Activated CD4-positive, alpha-beta T cell treated with anti-CD3 and anti-CD28 coated beads, Interleukin-2, amount 10 ng/mL, durations not matched to agents 24 days and 14 days (primary cell): Measurements from ENCODE around the gene MIER1. TPM values are rescaled to one million over a fixed set of nuclear protein-coding genes. Genes with fewer than 3 reads are reported as not detected.
"Not testable (repeated sequence)": the region's sequence is repeated elsewhere in the genome, so short reads cannot be mapped to it uniquely, and the experiment has no call there.

Experiments
- DNase-seq: peaks from one replicate; pipeline ENCODE4 v3.0.0; 2022
- H3K27ac Mint-ChIP-seq: one replicate; pipeline ENCODE4 v1.8.0; 2022; ENCODE audit warnings: mild to moderate bottlenecking, mixed read lengths
- H3K27me3 Mint-ChIP-seq: one replicate; pipeline ENCODE4 v1.8.0; 2022; ENCODE audit warnings: mixed read lengths
- H3K36me3 Mint-ChIP-seq: one replicate; pipeline ENCODE4 v1.8.0; 2022; ENCODE audit warnings: low read depth, mild to moderate bottlenecking, mixed read lengths
- H3K4me1 Mint-ChIP-seq: one replicate; pipeline ENCODE4 v1.8.0; 2021; ENCODE audit warnings: mixed read lengths
- H3K4me3 Mint-ChIP-seq: one replicate; pipeline ENCODE4 v1.8.0; 2022; ENCODE audit warnings: mild to moderate bottlenecking, moderate library complexity, mixed read lengths
- H3K9me3 Mint-ChIP-seq: one replicate; pipeline ENCODE4 v1.8.0; 2021; ENCODE audit warnings: mixed read lengths
- intact Hi-C: fragments of 100-400 bp; cut with micrococcal nuclease; formaldehyde crosslinking; loops from one replicate; pipeline ENCODE4 v1.15.1; 2023
- total RNA-seq: library from RNA; stranded (reverse); gene quantifications from 2 replicates; pipeline ENCODE4 v1.2.3, GENCODE V29; 2022

Gene MIER1
- total RNA-seq, 1 donor from 2014 or later, result 54.9 TPM

DNA sequence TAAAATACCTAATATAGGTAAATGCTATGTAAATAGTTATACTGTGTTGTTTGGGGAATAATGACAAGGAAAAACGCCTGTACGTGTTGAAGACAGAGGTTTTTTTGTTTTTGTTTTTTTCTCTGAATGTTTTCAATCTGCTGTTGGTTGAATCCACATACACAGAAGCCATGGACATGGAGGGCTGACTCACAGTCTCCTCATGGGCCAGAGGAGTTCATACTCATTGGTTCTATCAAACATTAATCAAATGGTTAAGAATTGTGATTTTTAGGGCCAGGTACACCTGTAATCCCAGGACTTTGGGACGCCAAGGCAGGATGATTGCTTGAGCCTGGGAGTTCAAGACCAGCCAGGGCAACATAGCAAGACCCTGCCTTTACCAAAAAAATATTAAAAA lies 20.5 kb downstream of the MIER1 start:
- no peak for DNase-seq
- H3K36me3 Mint-ChIP-seq, result peaks cover 42% of the 10 kb centered on the region
- H3K9me3 Mint-ChIP-seq, result no peaks in the 10 kb centered on the region
- intact Hi-C loops, result no loop called here
- no peaks in the 10 kb centered on the region for H3K27me3 Mint-ChIP-seq
- no peak overlapping the region for H3K27ac Mint-ChIP-seq
- no peak overlapping the region for H3K4me3 Mint-ChIP-seq
- peaks cover 35% of the 10 kb centered on the region for H3K4me1 Mint-ChIP-seq

DNA sequence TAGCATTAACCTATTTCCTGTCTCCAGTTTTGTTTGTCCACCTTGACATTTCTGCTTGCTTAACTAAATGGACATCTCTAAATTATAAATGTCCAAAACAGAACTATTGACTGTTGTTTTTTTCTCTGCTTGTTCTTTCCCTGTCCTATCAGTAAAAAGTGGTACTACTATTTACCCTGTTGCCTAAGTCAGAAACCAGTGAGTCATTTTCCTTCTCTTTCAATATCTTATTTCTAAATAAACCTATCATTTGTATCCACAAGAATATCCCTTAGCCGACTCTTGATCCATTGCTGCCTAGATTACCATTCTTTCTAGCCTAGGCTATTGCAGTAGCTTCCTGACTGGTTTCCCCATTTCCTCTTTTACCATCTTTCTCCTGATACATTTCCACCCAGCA lies 22.5 kb downstream of the MIER1 start:
- H3K4me1 Mint-ChIP-seq, result peaks cover 24% of the 10 kb centered on the region
- no peak overlapping the region for H3K4me3 Mint-ChIP-seq
- H3K27me3 Mint-ChIP-seq, result no peaks in the 10 kb centered on the region
- peak overlapping the region; percentile 15 for H3K27ac Mint-ChIP-seq
- intact Hi-C loops, result no loop called here
- no peaks in the 10 kb centered on the region for H3K9me3 Mint-ChIP-seq
- peaks cover 43% of the 10 kb centered on the region for H3K36me3 Mint-ChIP-seq
- DNase-seq, result no peak

DNA sequence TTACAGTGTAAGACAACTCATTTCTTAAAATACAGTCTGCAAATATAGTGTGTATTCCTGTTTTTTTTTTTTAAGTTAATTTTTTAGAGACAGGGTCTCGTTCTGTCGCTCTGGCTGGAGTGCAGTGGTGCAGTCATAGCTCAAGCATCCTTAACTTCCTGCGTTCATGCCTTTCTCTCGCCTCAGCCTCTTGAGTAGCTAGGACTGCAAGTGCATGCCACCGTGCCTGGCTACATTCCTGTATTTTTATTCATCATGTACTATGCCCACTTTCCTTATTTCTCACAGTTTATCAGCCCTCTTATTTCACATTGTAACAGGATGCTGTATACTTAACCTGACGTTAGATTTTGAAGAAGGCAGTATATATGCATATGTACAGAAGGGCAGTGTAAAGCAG lies 26.7 kb downstream of the MIER1 start:
- H3K36me3 Mint-ChIP-seq, result peaks cover 64% of the 10 kb centered on the region
- H3K4me3 Mint-ChIP-seq, result no peak overlapping the region
- no peaks in the 10 kb centered on the region for H3K27me3 Mint-ChIP-seq
- H3K9me3 Mint-ChIP-seq, result no peaks in the 10 kb centered on the region
- no peak overlapping the region for H3K27ac Mint-ChIP-seq
- DNase-seq, result no peak
- H3K4me1 Mint-ChIP-seq, result peaks cover 32% of the 10 kb centered on the region
- intact Hi-C loops, result no loop called here

DNA sequence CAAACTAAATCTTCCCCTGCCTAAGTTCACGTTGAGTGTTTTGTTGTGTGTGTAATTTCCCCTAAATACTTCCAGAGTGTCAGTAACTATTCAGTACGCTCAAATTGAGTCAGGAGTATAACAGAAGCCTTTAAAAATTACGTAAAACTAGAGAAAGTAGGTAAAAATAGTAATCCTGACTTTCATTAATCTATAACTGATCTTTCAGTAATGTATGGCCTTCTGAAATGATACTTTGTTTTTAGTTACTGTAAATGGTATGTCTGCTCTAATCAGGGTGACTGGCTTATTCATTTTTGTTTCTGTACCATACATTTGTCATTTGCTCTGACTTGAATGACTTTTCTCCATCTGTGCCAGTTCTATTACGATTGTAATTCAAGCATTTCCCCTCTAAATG lies 29.4 kb downstream of the MIER1 start:
- no peak for DNase-seq
- Mint-ChIP-seq H3K9me3 (no peaks in the 10 kb centered on the region), H3K27ac (peak overlapping the region; percentile 56), H3K4me1 (peaks cover 28% of the 10 kb centered on the region), H3K36me3 (peaks cover 58% of the 10 kb centered on the region), H3K27me3 (no peaks in the 10 kb centered on the region), H3K4me3 (no peak overlapping the region)
- intact Hi-C loops, result no loop called here

DNA sequence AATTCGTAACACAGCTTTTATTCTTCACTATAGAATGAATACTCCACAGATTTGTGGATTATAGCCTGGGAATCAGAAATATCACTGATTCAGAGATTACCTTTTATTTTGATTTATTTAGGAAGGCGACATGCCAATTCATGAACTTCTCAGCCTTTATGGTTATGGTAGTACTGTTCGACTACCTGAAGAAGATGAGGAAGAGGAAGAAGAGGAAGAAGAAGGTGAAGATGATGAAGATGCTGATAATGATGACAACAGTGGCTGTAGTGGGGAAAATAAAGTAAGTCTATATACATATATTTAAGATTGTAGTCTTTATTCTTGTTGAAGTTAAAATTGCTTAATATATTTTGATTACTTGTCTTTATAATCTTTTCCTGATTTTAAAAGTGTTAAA lies 33.1 kb downstream of the MIER1 start:
- H3K27me3 Mint-ChIP-seq, result no peaks in the 10 kb centered on the region
- H3K9me3 Mint-ChIP-seq, result no peaks in the 10 kb centered on the region
- peaks cover 61% of the 10 kb centered on the region for H3K36me3 Mint-ChIP-seq
- peaks cover 34% of the 10 kb centered on the region for H3K4me1 Mint-ChIP-seq
- no peak for DNase-seq
- no peak overlapping the region for H3K27ac Mint-ChIP-seq
- intact Hi-C loops, result no loop called here
- no peak overlapping the region for H3K4me3 Mint-ChIP-seq

DNA sequence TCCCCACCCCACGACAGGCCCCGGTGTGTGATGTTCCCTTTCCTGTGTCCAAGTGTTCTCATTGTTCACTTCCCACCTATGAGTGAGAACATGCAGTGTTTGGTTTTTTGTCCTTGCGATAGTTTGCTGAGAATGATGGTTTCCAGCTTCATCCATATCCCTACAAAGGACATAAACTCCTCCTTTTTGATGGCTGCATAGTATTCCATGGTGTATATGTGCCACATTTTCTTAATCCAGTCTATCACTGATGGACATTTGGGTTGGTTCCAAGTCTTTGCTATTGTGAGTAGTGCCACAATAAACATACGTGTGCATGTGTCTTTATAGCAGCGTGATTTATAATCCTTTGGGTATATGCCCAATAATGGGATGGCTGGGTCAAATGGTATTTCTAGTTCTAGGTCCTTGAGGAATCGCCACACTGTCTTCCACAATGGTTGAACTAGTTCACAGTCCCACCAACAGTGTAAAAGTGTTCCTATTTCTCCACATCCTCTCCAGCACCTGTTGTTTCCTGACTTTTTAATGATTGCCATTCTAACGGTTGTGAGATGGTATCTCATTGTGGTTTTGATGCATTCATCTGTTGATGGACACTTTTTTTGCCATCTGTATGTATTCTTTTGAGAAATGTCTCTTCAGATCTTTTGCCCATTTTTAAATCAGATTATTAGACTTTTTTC lies 41.5 kb downstream of the MIER1 start:
- peaks cover 65% of the 10 kb centered on the region for H3K36me3 Mint-ChIP-seq
- peaks cover 14% of the 10 kb centered on the region for H3K4me1 Mint-ChIP-seq
- H3K27ac Mint-ChIP-seq, H3K27me3 Mint-ChIP-seq, DNase-seq, H3K4me3 Mint-ChIP-seq, intact Hi-C loops: not testable (repeated sequence)
- H3K9me3 Mint-ChIP-seq, result peaks cover 13% of the 10 kb centered on the region

DNA sequence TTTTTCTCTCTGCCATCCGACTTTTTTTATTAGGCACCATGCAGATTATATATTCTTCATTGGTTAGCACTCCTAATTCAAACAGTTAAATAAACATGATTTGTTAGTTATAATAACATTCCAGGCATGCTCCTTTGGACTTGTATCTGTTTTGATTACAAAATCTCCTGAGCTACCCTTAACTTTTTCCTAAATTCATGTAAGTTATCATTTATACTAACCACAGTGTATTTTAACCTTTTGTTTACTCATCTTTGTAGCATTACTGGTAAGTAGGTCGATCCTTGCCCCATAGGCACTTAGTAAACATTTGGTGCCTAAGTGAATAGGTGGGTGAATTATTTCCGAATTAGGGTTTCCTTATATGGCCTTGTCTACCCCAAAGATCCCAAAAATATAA lies 43.8 kb downstream of the MIER1 start:
- DNase-seq, result no peak
- Mint-ChIP-seq H3K4me3 (no peak overlapping the region), H3K4me1 (peaks cover 9% of the 10 kb centered on the region), H3K36me3 (peaks cover 62% of the 10 kb centered on the region), H3K27me3 (no peaks in the 10 kb centered on the region), H3K27ac (no peak overlapping the region), H3K9me3 (peaks cover 13% of the 10 kb centered on the region)
- intact Hi-C loops, result no loop called here

DNA sequence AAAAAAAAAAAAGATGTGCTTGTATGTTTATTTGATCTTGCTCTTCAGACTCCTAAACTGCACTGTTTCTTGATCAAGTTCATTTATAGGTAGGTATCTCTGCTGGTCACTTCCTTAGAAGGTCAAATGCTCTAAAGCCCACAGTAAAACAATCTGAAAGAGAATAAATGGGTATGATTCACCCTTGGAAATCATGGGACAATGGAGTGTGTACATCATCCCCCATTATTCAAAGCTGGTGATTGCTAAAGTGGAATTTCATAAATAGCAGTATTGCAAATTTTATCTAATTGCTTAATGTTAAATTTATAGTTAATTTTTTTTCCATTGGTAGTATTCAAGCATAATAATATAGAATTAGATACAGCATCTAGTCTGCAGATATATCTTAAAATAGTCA lies 53.4 kb downstream of the MIER1 start:
- intact Hi-C loops, result no loop called here
- H3K9me3 Mint-ChIP-seq, result no peaks in the 10 kb centered on the region
- no peak overlapping the region for H3K4me3 Mint-ChIP-seq
- peaks cover 44% of the 10 kb centered on the region for H3K36me3 Mint-ChIP-seq
- H3K27me3 Mint-ChIP-seq, result no peaks in the 10 kb centered on the region
- H3K4me1 Mint-ChIP-seq, result peaks cover 20% of the 10 kb centered on the region
- DNase-seq, result no peak
- no peak overlapping the region for H3K27ac Mint-ChIP-seq

DNA sequence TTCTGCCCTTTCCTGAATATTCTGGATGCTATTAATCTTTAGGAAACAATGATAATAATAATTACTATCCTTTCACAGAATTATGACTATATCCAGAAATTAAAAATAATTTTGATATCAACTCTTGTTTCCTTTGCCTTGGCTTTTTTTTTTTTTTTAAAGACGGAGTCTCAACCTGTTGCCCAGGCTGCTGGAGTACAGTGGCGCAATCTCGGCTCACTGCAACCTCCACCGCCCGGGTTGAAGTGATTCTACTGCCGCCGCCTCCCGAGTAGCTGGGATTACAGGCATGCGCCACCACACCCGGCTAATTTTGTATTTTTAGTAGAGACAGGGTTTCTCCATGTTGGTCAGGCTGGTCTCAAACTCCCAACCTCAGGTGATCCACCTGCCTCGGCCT lies 54.8 kb downstream of the MIER1 start:
- intact Hi-C loops, result loop anchor here (2.0 to 5.0 kb wide), 4 partner anchors 15 to 453 kb away; partner anchors contain the start of genes DNAI4, MIER1 and SERBP1
- peaks cover 52% of the 10 kb centered on the region for H3K36me3 Mint-ChIP-seq
- H3K27ac Mint-ChIP-seq, result not testable (repeated sequence)

DNA sequence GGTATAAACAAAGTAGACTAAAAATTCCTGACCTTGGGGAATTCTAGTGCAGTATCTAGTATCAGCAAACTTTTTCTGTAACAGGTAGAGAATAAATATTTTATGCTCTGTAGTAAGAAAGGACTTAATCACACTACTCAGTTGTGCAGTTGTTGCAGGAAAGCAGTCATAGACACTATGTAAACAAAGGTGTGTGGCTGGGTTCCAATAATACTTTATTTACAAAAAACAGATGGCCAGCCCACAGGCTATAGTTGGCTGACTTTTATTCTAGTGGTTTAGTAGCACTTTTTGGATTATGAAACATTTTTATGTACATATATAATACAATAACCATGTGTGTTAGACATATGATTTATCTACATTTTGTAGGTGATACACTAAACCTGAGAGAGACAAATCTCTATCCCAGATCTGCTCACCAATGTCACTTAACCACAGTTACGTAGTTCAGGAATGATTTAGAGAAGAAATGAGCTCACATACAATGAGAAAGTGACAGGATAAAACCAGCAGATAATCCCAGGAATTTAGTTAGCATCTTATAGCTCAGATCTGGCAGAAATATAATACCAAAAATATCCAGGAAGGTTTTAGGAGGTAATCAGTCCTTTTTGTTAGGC lies 56.1 kb downstream of the MIER1 start:
- Mint-ChIP-seq H3K9me3 (no peaks in the 10 kb centered on the region), H3K4me3 (peak overlapping the region; percentile 79), H3K27me3 (no peaks in the 10 kb centered on the region), H3K27ac (peak overlapping the region; percentile 83), H3K36me3 (peaks cover 50% of the 10 kb centered on the region), H3K4me1 (peaks cover 27% of the 10 kb centered on the region)
- intact Hi-C loops, result loop anchor here (2.0 to 5.0 kb wide), 4 partner anchors 16 to 451 kb away; partner anchors contain the start of genes DNAI4, MIER1 and SERBP1
- DNase-seq, result no peak

More for the DNA sequence above, 54.8 kb downstream of the MIER1 start:
- H3K9me3 Mint-ChIP-seq, H3K4me3 Mint-ChIP-seq, DNase-seq, H3K27me3 Mint-ChIP-seq: not testable (repeated sequence)
- peaks cover 26% of the 10 kb centered on the region for H3K4me1 Mint-ChIP-seq

DNA sequence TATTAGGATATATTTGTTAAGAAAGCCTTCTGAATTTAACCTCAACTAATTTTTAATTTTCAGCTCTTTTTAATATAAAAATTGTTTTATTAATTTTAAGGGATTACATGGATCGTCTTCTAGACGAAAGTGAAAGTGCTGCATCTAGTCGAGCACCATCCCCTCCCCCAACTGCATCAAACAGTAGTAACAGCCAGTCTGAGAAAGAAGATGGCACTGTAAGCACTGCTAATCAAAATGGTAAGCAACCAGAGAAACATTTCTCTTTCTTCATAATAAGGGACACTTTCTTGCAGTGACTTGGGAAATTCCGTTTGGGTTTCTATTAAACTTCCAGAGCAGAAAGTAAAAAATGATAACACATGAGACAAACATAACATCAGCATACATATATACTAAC lies 56.9 kb downstream of the MIER1 start:
- Mint-ChIP-seq H3K36me3 (peaks cover 50% of the 10 kb centered on the region), H3K9me3 (no peaks in the 10 kb centered on the region), H3K4me1 (peaks cover 27% of the 10 kb centered on the region), H3K27me3 (no peaks in the 10 kb centered on the region), H3K27ac (peak overlapping the region; percentile 35), H3K4me3 (peak overlapping the region; percentile 79)
- intact Hi-C loops, result loop anchor here (2.0 to 5.0 kb wide), 4 partner anchors 17 to 451 kb away; partner anchors contain the start of genes DNAI4, MIER1 and SERBP1
- DNase-seq, result peak; percentile 88

DNA sequence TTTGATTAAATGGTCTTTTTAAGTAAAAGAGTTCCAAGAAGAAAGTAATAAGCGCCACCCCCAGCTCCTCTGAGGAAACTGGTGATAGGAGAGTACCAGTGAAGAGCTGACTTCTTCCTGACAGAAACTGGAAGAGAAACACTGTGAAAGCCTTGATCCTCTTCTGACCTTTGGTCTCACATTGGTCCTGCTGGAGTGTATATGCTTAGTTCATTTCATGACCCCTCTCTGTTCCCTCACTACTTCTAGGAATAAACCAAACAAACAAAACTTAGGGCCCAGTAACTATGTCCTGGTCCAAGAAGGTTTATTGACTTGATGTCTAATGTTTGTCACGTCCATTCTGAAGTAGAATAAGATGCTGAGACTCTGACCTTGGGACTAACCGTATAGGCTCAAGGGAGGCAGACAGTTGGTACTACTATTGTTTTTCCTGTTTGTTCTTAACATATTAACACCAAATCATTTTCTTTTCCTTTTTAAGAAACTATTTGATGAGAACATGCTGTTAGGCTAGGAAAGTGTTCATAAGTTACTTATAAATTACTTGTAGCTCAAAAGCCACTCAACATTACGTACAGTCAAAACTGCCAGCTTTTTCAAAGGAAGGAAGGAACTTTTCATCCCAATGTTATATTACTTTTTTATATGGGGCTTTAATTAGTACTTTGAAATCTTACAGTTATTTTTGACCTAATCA lies 57.9 kb downstream of the MIER1 start:
- DNase-seq, result no peak
- peaks cover 49% of the 10 kb centered on the region for H3K36me3 Mint-ChIP-seq
- peaks cover 27% of the 10 kb centered on the region for H3K4me1 Mint-ChIP-seq
- no peaks in the 10 kb centered on the region for H3K27me3 Mint-ChIP-seq
- peak overlapping the region; percentile 52 for H3K27ac Mint-ChIP-seq
- H3K9me3 Mint-ChIP-seq, result no peaks in the 10 kb centered on the region
- no peak overlapping the region for H3K4me3 Mint-ChIP-seq
- intact Hi-C loops, result loop anchor here (5.0 kb wide), 2 partner anchors 215 to 450 kb away; partner anchors contain the start of gene SERBP1

DNA sequence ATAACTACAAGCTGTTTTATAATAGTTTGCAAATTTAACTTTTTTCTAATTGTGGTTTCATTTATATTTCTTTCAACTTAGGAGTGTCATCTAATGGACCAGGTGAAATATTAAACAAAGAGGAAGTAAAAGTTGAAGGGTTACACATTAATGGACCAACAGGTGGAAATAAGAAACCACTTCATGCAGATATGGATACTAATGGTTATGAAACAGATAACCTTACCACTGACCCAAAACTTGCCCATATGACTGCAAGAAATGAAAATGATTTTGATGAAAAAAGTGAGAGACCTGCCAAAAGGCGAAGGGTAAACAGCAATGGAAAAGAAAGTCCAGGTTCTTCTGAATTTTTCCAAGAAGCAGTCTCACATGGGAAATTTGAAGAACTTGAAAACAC lies 59.7 kb downstream of the MIER1 start:
- Mint-ChIP-seq H3K36me3 (peaks cover 48% of the 10 kb centered on the region), H3K27me3 (no peaks in the 10 kb centered on the region), H3K27ac (peak overlapping the region; percentile 75), H3K4me3 (no peak overlapping the region), H3K4me1 (peaks cover 27% of the 10 kb centered on the region), H3K9me3 (no peaks in the 10 kb centered on the region)
- intact Hi-C loops, result loop anchor here (5.0 kb wide), 2 partner anchors 217 to 448 kb away; partner anchors contain the start of gene SERBP1
- DNase-seq, result no peak

DNA sequence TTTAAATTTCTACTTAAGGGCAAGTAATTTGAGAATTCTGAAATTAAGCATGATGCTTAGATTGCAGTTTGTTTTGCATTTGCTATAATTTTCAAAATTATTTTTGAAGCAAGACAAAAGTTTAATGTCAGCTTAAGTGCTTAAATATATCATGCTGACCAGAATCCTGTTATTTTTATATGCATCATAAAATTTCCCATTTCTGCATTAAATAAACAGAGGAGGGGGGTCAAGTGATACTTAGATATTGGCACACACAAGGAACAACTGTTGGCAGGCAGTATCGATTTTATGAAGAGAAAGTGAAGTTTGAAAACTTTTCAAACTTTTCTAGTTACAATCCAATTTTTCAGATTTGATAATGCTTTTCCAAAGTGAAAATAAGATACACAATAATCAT lies 61.0 kb downstream of the MIER1 start:
- Mint-ChIP-seq H3K9me3 (no peaks in the 10 kb centered on the region), H3K27ac (no peak overlapping the region), H3K4me1 (peaks cover 23% of the 10 kb centered on the region), H3K4me3 (no peak overlapping the region), H3K36me3 (peaks cover 52% of the 10 kb centered on the region), H3K27me3 (no peaks in the 10 kb centered on the region)
- DNase-seq, result no peak
- intact Hi-C loops, result no loop called here
